Activated CD8-positive, alpha-beta memory T cell treated with anti-CD3 and anti-CD28 coated beads for 24 hours (primary cell): ENCODE results near the gene HIPK2.

Source experiments
- DNase-seq: peaks from one replicate; pipeline ENCODE4 v3.0.0-alpha.2; 2020

The HIPK2 gene

DNA sequence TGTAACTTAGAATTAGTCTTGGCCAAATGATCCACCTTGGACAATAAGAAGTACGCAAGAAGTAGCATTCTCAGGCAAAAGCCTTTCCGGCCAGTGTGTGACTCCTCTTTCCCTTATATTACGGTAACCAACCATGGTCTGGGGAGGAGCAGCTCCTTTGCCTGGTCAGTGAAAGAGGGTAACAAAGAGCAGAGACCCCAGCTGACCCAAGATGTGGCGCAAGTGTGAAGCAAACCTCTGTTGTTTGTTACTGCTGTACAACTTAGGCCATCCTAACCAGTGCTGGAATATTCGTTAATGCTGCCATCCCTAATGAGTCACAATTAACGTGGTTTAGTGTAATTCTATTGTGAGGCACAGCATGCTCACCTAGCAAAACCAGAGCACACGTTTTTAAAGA is 44.0 kb downstream of the HIPK2 start:
- DNase-seq, result peak; percentile 38

DNA sequence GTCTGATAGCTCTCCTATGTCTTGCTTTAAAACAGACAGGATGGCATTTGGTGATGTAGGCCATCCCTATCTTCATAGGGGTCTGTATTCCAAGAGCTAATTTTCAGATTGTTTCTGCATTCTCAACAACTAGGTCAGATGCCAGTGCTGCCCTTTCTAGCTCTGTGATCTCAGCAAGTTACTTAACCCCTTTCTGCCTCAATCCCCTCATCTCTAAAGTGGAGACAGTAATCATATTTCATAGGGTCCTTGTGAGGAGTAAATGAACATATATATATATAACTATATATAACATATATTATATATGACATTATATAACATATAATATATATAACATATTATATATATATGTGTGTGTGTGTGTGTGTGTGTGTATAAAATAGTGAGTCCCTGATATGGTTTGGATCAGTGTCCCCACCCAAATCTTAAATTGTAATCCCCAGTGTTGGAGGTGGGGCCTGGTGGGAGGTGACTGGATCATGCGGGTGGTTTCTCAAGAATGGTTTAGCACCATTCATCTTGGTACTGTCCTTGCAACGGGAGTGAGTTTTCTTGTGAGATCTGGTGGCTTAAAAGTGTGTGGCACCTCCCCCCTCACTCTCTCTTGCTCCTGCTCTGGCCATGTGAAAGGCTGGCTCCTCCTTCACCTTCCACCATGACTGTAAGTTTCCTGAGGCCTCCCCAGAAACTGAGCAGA is 45.2 kb downstream of the HIPK2 start:
- peak; percentile 13 for DNase-seq

DNA sequence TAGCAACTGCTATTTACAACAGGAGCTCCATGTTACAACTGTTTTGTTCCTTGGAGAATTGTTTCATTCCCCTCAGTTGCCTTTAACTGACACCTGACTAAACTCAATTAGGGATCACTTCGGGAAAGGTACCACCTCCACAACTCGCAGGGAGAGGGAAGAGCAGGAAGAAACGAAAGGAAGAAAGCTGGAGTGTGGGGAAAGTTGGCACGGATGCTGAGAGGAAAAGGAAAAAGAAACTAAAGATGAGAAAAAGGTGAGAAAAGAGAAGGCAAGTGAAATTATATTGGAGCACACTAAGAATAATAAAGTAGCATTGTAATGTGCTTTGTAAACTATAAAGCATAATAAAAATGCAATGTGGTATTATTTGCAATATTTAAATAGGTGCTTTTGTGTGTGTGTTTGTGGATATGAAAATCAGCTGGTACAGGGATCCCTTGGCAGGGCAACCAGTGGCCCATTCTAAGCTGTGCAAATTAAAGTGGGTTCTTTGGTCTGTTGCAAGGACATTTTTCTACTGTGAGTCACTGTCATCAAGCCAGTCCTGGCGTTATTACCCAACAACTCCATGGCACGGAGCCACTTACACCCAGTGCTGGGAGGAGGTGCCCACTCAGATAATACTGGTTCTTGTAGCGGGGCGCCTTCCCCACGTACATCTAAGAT is 45.9 kb downstream of the HIPK2 start:
- no peak for DNase-seq

GRCh38 chr7:139730746-139731612 is 46.8 kb downstream of the HIPK2 start:
- DNase-seq, result no peak

DNA sequence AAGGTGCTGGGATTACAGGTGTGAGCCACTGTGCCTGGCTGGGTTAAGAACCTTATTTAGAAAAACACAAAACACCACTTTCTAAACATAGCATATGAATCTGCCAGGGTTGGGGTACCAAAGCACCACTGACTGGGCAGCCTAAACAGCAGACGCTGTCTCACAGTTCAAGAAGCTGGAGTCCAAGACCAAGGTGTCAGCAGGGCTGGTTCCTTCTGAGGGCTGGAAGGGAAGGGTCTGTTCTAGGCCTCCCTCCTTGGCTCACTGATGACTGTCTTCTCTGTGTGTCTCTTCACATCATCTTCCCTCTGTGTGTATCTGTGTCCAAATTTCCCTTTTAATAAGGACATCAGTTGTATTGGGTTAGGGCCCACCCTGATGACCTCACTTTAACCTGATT is 49.6 kb downstream of the HIPK2 start:
- no peak for DNase-seq

DNA sequence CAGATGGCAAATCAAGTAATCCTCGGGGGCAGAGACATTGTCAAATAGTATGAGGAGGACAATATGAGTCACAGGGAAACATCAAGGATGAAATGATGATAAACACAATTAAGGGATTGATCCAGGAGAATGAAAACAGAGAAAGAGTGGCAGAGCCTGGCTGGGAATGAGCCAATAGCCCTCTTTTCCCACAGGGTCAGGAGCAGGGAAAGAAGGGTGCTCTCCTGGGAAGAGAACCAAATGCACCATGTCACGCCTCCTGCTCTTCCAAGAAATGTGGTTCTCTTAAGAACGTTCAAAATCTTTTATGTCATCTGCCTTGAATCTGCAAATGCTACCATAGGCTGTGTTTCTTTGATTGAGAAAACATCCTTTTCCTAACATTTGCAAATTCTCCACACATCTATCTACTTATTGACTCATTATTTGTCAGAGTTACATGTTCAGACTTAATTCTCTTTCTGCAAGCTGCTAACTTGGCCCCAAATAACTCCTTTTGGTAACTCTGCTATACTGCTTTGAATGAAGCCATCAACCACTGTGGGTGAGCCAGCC is 50.6 kb downstream of the HIPK2 start:
- DNase-seq, result no peak

DNA sequence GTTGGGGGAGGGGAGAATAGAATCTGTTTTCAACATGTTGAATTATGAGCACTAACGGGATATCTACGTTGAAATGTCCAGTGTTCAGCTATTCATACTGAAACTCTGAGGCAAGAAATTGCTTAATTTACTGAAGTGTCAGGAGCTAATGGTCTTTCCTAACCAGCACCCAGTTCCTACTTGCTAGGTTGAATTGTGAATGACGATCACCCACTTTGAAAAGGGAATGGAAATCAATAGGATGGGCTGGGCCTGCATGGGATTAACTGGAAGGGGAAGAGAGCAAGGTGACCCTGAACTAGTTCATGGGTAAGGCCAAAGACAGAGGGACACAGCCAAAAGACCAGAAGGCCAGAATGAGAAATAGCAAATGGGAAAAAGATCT is 51.3 kb downstream of the HIPK2 start:
- no peak for DNase-seq

DNA sequence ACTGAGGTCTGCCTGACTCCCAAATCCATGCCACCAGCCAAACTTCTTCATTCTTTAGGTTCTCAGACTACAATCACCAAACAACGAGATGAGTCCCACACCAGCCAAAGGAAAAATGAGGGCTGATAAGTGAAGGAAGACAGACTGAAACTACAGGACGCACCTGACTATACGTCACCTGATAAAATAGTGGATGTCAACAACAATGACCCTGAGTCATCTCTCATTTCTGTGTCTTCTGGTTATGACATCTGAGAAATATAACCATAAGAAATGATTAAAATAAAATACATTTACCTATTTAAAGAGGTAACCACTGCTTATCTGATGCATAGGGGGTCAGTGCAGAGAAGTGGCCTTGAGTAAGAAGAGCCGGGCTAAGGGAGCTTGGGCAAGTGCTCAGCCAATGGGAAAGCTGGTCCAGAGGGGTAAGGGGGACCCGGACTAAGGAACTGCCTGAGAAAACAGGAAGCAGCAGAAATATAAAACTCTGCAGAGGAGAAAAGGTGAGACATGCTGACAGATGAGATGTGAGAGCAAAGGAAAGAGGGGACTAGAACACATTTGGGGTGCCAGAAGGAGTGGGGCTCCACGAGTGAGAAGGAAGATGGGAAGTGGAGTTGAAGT is 51.8 kb downstream of the HIPK2 start:
- no peak for DNase-seq

- no peak for DNase-seq
These were observed 52.7 kb downstream of the HIPK2 start for GRCh38 chr7:139725077-139725476.

GRCh38 chr7:139722604-139723003 is 55.2 kb downstream of the HIPK2 start:
- no peak for DNase-seq

- no peak for DNase-seq
These were observed 56.0 kb downstream of the HIPK2 start for GRCh38 chr7:139721821-139722220.

DNA sequence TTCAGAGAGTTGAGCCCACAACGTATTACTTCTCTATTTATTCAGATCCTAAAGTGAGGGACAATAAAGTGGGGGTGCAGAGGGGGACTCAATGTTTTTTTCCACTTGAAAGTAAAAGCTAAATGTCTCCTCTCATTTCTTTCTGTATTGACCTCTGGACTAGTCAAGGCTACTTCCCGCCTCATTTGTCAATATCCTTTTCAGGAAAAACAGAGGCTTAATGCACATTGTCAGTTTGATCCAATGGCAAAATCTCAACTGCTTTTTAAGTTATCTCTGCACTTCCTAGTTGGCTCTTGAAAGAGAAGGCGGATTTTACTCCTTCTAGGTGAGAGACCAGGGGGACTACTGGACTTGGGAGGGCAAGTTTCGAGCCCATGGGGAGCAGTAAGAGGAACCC is 56.4 kb downstream of the HIPK2 start:
- no peak for DNase-seq

DNA sequence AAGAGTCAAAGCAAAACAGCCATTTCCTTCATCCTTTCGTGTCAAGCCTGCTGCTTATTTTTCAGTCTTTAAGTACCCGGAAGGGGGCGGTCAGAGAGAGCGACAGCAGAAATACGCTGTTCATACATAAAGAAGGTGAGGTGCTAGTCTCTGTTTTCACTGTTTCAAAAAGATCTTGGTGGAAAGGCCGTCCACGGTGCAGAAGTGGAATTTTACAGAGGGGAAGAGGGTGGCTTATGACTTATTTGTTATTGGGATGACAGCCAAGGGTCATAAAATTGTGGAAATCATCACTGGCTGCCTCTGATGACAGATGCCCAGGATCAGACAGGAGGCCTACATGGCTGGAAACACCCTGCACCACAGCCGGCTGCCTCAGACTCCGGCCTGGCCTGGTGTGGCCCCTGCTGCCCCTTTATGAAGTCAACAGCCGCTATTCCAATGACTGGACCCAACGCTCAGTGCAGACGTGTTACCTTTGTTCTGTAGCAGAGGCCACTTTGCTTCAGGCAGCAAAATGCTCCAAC is 57.0 kb downstream of the HIPK2 start:
- no peak for DNase-seq

- no peak for DNase-seq
These were observed 57.6 kb downstream of the HIPK2 start for GRCh38 chr7:139720186-139720585.

- DNase-seq, result no peak
These were observed 58.9 kb downstream of the HIPK2 start for GRCh38 chr7:139718859-139719258.

GRCh38 chr7:139718141-139718540 is 59.7 kb downstream of the HIPK2 start:
- DNase-seq, result no peak

GRCh38 chr7:139716156-139716942 is 61.4 kb downstream of the HIPK2 start:
- no peak for DNase-seq

DNA sequence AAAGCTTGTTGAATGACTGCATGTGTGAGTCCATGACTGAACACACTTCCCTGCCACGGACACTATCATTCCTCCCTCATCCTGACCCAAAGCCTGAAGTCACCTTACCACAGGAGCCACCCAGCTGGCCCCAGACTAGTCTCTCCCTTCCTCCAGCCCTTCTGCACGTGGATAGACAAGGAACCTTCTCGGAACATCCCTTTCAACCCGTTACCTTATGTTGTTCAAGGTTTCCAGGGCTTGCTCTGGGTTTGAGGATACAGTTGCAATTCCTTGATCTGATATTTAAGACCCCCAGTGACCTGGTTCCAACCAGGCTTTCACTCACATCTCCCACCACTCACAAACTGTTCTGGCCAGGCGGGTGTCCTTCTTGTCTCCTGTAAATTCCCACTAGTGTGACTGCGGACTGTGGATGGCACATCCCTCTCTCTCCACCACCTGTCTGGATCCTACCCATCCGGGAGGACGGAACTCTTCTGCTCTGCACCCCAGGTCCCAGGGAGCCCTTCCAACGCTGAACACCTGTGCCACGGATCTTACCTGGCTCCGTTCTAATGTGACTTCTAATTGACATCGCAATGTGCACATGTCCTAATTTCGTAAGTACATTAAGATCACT is 62.5 kb downstream of the HIPK2 start:
- no peak for DNase-seq

- DNase-seq, result no peak
These were observed 63.5 kb downstream of the HIPK2 start for GRCh38 chr7:139714163-139714901.

DNA sequence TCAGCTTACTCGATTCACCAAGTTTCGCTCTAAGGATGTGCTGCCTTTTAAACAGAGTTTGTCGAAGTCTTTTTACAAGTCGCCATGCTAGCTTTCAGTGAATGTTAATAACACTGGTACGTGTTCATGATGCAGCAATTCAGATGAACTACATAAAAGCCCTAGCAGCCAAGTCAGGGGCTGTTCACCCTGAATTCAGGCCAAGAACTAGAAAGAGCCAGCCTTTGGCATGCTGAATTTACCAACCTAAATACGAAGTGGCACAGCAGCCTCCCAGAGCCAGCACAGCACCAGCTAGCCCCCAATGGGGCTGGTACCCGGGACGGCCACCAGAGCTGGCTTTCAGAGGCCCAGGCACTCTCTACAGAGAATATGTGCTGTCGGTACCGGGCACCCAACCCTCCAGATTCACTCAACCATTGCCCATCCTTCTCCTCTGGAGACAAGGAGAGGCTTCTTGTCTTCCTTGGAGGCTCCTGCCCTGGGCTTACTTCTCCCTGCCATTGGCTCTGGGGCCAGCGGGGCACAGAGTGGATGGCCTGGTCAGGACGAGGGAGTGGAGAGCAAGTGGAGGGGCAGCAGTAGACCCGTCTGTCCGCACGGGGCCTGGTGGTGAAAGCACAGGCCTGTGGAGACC is 64.2 kb downstream of the HIPK2 start:
- no peak for DNase-seq
